Activated naive CD4-positive, alpha-beta T cell (primary cell): ENCODE measurements around the gene ANO8.
"Not testable (repeated sequence)": the region's sequence is repeated elsewhere in the genome, so short reads cannot be mapped to it uniquely, and the experiment has no call there.

Experiments used
- DNase-seq, 4 experiments: peaks; one replicate each; lab custom pipeline; 2025; lab: John Stamatoyannopoulos, UW

ANO8 gene

DNA sequence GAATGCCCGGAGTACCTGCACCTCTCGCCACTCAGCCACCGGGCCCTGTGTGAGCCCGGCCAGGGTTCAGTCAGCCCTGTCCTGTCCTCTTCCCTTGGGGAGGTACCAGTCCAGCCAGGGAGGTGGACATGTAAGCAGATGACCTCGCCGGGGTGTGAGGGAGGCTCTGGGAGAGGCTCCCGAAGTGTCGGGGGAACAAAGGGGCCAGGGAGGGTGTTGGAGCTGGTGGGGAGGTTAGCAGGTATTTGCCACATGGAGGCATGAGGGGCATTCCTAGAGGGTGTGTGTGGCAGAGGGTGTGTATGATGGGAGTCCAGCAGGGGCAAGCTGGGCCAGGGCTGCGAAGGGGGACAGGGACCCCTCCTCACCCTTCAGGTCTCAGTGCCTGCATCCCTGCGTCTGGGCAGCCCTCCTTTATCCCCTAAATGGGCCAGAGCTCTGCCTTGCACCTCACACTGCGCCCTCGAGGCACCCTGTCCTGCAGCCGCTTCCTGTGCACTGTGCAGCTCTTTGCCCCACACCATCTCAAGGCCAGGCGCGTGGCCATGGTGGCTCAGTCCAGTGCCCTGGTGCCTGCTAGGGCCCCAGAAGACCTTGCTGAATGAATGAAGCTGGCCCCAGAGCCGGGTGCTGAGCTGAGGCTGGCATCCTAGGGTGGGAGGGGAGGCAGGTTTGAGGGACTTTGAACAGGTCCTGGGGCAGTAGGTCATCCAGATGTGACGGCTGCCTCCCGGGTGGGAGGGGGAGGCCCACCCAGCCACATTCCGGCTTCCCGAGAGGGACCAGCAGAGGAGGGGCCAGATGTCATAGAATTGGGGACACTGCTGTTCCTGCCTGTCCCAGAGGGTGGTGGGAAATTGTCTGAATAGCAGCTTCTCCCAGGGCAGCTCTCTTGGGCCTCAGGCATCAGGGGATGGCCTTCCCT lies 22.2 kb downstream of the ANO8 start:
- DNase-seq = no peak

DNA sequence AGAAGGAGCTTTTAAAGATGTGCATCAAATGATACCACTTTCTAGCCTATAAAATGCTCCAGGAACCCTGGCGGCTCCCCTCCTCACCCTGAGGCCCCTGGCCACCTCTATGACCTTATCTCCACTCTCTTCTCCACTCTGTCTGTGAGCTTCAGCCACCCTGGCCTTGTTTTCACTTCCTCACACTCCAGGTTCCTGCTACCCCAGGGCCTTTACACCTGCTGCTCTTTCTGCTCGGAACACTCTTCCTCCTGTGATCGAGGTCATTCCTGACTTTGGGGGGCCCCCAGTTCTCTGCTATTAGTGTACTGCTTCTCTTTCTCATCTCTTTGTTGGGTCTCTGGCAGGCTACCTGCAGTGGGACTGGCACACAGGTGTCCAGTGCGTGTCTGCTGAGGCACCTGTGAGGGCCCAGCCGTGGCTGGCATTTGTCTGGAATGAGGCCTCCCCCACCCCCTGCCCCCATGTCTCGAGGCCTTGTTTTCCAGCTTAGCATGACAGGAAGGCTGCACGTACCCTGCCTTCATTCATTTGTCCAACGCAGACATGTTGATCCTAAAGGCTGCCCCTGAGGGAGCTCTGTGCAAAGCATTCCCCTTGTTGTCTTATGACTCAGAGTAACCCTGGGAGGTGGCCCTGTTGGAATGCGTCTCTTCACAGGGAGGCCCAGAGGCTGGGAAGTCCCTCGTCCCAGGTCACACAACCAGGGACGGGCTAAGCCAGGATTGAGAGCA lies 23.0 kb downstream of the ANO8 start:
- DNase-seq = no peak

DNA sequence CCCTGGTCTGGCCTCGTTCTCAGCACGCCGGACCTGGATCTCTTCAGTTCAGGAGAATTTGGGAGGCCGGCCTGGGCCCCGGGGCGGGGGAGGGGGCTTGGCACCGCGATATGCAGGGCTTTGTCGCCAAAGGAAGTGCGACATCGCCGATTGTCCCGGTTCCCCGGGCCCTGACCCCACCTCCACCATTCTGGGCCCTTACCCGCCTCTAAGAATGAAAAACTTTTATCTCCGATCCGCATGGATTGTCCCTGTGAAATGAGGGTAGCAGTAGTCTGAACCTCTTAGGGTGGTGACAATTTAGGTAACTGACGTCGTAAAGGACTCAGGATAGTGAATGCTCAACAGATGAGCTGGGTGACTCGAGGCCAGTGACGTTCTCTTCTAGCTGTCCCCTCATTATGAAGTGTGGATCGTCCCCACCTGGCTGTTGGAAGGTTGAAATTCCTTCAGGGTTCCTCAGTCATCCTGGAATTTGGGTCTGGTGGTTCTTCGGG lies 24.6 kb downstream of the ANO8 start:
- peak in 1 of 4 experiments; percentile 47 for DNase-seq

DNA sequence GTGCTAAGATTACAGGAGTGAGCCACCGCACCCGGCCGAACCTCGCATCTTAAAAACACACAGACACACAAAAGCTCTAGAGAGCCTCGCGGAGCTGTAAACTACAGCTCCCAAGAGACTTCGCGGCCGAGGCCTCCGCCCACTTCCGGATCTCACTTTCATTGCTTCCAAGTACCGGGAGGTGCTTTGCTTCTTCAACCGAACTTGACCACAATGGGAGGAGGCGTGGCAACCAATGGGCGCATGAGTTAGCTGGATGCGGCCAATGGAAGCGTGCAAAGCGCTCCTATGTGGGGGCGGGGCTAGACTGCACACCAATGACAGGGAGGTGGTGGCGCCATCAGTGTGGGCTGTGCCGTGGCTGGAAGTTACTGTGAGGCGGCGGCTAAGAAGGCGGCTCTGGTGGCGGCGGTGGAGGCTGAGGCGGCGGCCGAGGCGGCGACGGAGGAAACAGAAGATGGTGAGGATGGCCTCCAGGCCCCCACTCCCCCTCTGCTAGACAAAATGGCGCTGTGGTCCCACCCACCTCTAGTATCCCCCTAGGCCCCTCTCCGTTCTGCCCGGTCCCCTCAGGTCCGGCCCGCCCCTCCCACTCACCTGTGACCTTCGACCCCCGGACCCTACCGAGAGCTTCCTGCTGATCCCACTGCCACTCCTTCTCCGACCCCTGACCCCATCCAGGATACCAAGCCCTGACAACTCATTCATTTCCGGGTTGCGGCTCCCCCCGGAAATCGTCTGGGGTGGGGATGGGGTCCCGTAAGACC lies 25.3 kb downstream of the ANO8 start, which contains the start of gene DDA1:
TSS of gene DDA1 (plus strand) at position 366 of the 767 bp plus-strand sequence. CDS start at position 458, 92 bp downstream.
- peak; percentile 84 to 97 (median 94) for DNase-seq

DNA sequence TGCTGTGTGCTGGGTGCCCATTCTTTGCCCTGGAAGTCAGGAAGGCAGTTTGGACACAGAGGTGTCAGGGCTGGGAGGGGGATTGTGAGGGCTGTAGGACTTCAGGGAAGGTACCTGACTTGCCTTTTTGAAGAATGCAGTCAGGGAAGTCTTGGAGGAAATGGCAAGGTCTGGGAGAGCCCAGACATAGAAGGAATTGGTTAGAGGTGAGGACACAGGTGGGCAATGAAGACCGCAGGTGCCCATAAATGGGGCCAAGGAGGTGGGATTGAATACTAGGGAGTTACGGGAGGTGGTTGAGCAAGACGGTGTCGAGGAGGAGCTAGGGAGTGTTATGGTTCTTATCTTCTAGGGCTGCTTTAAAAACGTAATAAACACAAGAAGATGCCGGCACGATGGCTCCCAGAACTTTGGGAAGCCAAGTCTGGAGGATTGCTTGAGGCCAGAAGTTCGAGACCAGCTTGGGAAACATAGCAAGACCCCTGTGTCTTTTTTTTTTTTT lies 26.7 kb downstream of the ANO8 start:
- no peak for DNase-seq

DNA sequence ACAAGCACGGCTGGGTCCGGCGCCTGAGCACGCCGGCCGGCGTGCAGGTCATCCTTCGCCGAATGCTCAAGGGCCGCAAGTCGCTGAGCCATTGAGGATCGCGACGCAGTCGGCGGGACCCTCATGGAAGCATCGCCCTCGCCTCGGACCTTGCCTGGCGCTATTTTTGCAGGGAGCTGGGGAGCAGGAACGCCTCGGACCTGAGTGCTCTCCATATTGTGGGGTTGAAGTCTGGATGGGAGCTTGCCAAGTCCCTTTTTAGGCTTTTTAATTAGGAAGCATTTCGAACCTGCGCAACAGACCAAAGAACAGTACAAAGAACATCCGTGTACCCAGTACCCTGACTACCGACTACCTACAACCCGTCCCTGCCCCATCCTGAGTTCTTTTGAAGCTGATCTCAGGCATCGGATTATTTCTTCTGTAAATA lies 28.4 kb downstream of the ANO8 start:
- DNase-seq = no peak

DNA sequence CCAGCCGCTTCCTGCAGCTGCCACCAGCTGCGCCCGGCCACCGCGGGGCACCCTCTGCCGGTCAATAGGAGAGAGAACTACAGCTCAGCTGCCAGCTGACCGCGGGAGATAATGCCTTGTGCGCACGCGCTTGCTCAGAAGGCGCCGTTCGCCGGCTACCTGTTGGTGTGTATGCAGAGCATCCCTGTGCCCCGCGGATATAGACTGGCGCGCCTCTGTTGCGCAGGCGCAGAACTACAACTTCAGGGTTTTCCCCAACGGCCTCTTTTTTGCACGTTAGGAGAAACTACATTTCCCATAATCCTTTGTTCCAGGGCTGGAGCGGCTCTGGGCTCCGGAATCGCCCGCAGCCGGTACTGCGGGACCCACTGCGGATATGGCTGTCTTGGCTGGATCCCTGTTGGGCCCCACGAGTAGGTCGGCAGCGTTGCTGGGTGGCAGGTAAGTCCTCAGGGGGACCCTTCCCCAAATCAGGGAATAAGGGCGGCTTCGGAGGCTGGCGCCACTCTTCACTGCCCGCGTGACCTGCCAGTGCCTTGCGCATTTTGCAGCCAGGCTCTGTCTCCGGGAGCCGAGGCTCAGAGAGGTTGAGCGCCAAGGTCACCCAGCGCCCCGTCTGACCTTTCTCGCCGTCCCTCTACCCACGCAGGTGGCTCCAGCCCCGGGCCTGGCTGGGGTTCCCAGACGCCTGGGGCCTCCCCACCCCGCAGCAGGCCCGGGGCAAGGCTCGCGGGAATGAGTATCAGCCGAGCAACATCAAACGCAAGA lies 29.0 kb downstream of the ANO8 start, which contains the start of gene MRPL34:
TSS of gene MRPL34 (plus strand) at position 356 of the 768 bp plus-strand sequence. CDS start at position 377, 21 bp downstream.
- DNase-seq = peak; percentile 64 to 87 (median 79)

DNA sequence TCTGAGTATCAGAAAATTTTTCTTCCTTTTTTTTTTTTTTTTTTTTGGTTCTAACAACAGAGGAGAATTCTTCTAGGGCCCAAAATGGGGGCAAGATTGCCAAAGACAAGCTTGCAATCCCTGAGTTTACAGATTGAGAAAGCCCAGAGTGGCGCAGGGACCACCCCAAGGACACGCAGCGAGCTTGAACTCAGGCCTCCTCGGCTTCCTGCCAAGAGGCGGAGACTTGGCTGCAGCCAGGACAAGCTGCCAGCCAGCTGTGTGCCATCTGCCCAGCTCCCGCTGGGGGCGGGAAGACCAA lies 29.5 kb downstream of the ANO8 start:
- no peak for DNase-seq

DNA sequence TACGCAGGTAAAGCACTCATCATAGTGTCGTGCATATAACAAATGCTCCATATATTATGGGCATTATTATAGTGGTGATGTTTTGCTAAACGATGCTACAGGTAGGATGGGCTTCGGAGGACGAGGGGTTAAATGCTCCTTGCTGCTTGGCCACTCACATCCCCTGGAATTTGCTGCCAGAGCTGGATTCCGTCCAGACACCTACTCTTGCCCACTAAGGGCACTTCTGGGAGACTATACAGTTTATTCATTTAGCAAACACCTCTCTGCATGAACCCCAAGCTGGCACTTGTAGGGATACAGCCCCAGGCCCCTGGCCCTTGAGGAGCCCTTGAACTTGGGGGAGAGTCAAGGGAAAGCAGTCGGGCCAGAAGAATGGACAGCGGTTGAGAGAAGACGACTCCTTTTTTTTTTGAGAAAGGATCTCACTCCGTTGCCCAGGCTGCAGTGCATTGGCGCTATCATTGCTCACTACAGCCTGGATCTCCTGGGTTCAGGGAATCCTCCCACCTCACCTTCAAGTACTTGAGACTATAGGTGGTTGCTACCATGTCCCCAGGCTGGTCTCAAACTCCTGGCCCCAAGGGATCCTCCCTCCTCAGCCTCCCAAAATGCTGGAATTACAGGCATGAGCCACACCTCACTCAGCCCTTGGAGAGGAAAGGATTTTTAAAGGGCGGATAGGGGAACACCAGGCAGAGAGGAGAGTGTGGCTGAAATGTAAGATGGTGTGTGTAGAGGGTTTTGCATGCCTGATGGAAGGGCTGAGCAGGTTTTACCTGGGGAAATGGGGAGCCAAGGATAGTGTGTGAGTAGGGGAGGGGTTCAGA lies 30.1 kb downstream of the ANO8 start:
- DNase-seq = no peak

DNA sequence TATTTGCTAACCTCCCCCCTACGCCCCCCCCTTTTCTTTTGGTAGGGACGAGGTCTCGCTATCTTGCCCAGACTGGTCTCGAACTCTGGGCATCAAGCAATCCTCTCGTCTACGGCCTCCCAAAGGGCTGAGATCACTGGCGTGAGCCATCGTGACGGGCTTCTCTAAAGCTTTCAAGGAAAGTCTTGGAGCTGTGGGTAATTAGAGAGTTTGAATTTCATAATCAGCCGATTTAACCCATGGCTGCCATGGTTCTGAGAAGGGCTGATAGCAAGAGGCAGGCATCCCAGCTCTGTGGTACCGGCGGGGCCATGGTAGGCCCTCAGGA lies 30.8 kb downstream of the ANO8 start:
- DNase-seq = no peak

DNA sequence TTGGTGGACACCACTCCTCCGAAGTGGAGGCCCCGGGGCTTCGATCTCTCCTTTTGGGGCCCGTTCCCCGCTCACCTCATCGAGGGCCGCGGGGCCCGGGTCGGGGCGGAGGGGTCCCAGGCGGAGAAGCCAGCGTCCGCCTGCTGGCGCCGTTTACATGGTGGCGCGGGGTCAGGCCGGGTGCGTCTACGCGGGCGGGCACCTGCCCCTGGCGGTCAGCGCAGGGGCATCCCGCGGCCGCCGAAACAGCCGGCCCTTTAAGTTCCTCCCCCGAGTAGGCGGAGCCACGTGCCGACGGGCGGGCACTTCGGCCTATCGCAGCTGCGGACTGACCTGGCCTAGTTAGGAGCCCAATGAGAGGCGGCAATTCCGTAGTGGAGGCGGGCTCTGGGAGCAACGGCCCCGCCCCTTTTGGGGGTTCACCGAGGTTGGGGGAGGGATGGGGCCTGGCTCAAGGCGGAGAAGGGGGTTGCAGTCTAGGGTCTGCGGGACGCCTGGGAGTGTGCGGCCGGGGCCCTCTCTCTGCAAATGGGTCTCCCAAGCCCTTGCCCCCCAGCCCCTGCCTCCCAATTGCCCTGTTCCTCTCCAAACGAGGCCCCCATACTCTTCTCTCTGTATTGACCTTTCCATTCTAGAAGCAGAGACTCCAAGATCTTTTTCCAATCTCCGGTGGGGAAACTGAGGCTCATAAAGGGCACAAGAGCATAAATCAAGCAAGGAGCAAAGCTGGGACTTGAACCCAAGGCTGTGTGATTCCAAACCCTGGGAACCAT lies 31.3 kb downstream of the ANO8 start, which contains the start of gene ABHD8:
TSS of gene ABHD8 (minus strand) at position 259 of the 773 bp plus-strand sequence. CDS start 1,809 bp downstream, outside the sequence.
- peak; percentile 59 to 93 (median 84) for DNase-seq

DNA sequence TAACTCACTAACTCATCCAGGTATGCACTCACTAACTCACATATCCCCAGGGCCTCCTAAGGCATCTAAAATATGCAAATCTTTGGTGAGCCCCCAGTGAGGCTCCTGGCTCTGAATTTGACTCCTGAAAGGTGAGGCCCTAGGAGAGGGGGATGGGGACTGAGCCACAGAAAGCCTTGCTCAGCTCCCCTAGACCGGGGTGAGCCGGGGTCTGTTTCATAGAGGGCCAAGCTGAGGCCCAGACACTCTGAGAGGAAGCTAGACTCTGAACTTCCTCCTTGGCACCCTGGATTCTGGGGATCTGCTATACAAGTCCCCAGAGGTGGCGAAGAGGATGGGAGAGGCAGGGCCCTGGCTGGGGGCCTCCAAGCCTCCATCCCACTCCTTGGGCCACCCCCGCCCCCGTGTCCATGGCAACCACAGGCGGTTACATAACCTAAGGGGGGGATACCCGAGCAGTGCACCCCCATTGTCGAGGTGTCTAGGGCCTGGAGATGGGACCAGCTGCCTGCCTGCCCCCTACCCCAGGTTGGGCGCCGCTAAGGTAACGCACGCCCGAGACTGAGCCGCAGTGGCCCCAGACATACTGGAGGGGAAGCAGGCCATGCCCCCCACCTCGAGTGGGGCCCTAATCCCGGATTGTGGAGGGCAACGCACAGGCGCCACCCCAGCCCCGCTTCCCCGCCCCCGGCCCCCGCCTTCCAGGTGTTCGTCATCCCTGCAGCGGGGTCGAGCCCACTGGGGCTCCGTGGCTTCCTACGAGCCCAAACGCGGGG lies 32.1 kb downstream of the ANO8 start:
- DNase-seq = peak in 1 of 4 experiments; percentile 51

DNA sequence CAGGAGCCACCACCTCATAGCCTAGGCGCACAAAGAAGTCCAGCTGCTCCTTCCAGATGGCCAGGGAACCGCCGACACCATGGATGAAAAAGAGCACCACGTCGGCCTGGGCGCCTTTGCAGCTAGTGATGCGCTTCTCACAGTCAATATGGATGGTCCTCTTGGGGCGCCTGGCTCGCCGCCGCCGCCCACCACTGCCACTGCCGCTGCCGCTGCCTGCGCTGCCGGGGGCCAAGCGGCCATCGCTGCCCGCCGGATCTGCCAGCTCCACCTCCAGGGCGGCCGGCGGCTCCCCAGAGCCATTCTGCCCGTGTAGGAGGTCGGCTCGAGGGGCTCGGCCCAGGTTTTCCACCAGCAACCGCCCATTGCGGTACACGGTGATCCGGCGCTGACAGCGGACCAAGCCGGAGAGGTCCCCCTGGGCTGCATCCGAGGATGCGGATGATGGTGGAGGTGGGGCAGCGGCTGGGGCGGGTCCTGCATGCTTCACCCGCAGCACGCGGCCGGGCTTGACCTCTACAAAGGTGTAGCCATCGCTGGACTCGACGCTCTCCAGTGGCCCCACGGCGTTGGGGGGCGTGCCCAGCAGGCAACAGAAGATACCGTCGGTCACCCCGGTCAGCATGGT lies 33.5 kb downstream of the ANO8 start:
- no peak for DNase-seq

DNA sequence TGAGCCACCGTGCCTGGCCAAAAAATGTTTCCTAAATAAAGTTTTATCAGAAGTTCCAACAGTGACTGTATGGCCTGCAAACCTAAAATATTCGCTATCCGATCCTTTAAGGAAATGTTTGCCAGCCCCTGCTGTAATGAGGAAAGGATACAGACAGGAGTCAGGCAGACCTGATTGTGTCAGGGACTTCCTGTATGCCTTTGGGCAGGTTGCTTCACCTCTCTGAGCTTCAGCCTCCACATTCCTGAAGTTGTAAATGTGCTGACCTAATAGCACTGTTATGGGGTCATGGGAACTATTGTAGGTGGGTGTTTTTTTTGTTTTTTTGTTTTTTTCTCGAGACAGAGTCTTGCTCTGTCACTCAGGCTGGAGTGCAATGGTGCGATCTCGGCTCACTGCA lies 37.7 kb downstream of the ANO8 start:
- DNase-seq = no peak

DNA sequence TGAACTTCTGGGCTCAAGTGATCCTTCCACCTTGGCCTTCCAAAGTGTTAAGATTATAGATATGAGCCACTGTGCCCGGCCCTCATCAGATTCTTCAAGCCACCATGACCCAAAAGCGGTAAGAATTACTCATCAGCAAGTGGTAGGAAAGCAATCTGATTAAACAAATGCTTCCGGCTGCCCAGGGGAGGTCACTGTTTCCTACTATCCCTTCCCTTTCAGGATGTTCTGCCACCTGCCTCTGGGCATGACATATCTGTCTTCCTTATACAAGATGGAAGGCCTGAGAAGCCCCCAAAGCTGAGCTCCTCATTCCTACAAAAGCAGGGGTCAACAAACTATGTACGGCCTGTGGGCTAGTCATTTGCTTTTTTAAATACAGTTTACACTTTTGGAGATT lies 38.4 kb downstream of the ANO8 start:
- DNase-seq = no peak

DNA sequence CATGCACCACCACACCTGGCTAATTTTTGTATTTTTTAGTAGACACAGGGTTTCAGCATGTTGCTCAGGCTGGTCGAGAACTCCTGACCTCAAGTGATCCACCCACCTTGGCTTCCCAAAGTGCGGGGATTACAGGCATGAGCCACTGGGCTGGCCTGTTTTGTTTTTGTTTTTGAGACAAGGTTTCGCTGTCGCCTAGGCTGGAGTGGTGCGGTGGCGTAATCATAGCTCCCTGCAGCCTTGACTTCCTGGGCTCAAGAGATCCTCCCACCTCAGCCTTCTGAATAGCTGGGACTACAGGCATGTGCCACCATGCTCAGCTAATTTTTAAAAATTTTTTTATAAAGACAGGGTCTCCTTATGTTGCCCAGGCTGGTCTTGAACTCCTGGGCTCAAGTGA lies 39.1 kb downstream of the ANO8 start:
- DNase-seq = not testable (repeated sequence)

DNA sequence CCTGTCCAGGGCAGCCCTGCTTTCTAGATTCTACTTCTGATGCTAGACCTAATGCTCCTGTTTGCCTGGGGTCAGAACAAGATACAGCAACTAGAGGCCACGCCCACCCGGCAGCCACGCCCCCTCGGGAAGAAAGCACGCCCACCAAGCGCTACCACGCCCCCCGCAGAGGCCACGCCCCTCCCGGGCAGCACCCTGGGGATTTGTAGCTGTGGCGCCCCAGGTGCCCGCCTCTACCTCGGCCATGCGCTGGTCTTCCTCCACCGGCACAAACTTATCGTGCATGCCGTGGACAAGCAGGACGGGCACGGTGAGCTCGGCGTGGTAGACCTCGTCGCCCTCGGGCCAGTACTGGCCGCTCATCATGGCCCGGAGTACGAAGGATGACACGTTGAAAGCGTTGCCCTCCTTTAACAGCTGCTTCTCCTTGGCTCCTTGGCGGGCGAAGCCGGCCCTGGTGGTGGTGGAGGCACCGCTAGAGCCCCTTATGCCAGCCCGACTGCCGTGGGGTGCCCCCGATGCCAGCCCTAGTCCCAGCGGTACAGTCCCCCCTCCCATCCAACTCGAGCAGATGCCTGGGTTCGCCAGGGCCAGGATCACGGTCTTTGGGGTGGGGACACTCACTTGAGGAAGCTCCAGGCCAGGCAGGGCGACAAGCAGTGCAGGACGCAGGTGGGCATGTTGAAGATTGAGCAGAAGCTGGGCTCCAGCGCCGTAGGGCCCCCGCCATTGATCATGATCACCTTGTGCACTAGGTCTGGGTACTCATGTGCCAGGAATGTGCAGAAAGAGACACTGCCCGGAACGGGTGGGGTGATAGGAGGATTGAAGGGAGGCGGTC lies 40.4 kb downstream of the ANO8 start:
- peak in 2 of 4 experiments; percentile 9 to 19 for DNase-seq
